PC-9 (cell line): ENCODE data around the gene RNU1-2. TPM values are rescaled to one million over a fixed set of nuclear protein-coding genes. Genes with fewer than 3 reads are reported as not detected.
"Not testable (repeated sequence)": the region's sequence is repeated elsewhere in the genome, so short reads cannot be mapped to it uniquely, and the experiment has no call there.

Source experiments
- BruUV-seq: library from RNA; stranded (reverse); fragments of 400-500 nt; replicated peaks from 2 replicates; lab custom pipeline; 2021; lab: Mats Ljungman, UMichigan
- CTCF ChIA-PET: fragments of 300-600 bp; sonication (Branson Sonifier 250); formaldehyde crosslinking; loops from one replicate; lab custom pipeline; 2022; ENCODE audit warnings: antibody characterized with exemption; lab: Charles Lee
- POLR2A ChIA-PET: fragments of 300-600 bp; sonication (Branson Sonifier 250); formaldehyde crosslinking; loops from one replicate; lab custom pipeline; 2022; ENCODE audit warnings: antibody characterized with exemption; ENCODE audit not compliant: unreplicated experiment; lab: Charles Lee
- DNase-seq, 2 experiments: peaks; one replicate each; pipeline versions ENCODE4 v3.0.0 to v3.0.0-alpha.2; 2015 to 2022; ENCODE audit warnings: mixed read lengths in 1 of 2
- H2AFZ ChIP-seq: fragments of 200-600 bp; sonication (generic); 2 replicates; pipeline ENCODE4 v1.8.1; 2017; ENCODE audit warnings: antibody characterized with exemption
- H3F3A ChIP-seq: fragments of 200-600 bp; sonication (generic); 2 replicates; pipeline ENCODE4 v1.8.1; 2017; ENCODE audit warnings: antibody characterized with exemption, mild to moderate bottlenecking, low read depth; ENCODE audit not compliant: insufficient read depth
- H3K27ac ChIP-seq: fragments of 200-600 bp; sonication (generic); 2 replicates; pipeline ENCODE4 v1.6.1; 2016; ENCODE audit warnings: mixed run types
- H3K27me3 ChIP-seq: fragments of 200-600 bp; sonication (generic); 2 replicates; pipeline ENCODE4 v1.6.1; 2016; ENCODE audit warnings: low read depth, mixed run types; ENCODE audit not compliant: insufficient read depth
- H3K36me3 ChIP-seq: fragments of 200-600 bp; sonication (generic); 2 replicates; pipeline ENCODE4 v1.6.1; 2016; ENCODE audit warnings: low read depth, mixed run types
- H3K4me1 ChIP-seq: fragments of 200-600 bp; sonication (generic); replicated peaks from 2 replicates; pipeline ENCODE4 v1.6.1; 2016; ENCODE audit warnings: mixed run types; ENCODE audit not compliant: insufficient read depth
- H3K4me2 ChIP-seq: fragments of 200-600 bp; sonication (generic); 2 replicates; pipeline ENCODE4 v1.6.1; 2017; ENCODE audit warnings: mixed run types
- H3K4me3 ChIP-seq: fragments of 200-600 bp; sonication (generic); 2 replicates; pipeline ENCODE4 v1.6.1; 2016; ENCODE audit warnings: mixed run types
- H3K79me2 ChIP-seq: fragments of 200-600 bp; sonication (generic); 2 replicates; pipeline ENCODE4 v1.6.1; 2017; ENCODE audit warnings: low read depth, mixed run types
- H3K9me2 ChIP-seq: fragments of 200-600 bp; sonication (generic); 2 replicates; pipeline ENCODE4 v1.8.1; 2017; ENCODE audit warnings: mild to moderate bottlenecking; ENCODE audit not compliant: insufficient read depth
- H3K9me3 ChIP-seq: fragments of 200-600 bp; sonication (generic); 2 replicates; pipeline ENCODE4 v1.8.1; 2016; ENCODE audit warnings: low read depth; ENCODE audit not compliant: insufficient read depth
- H4K20me1 ChIP-seq: fragments of 200-600 bp; sonication (generic); 2 replicates; pipeline ENCODE4 v1.8.1; 2017; ENCODE audit not compliant: insufficient read depth
- EZH2 ChIP-seq: fragments of 200-600 bp; sonication (generic); IDR thresholded peaks from 2 replicates; pipeline ENCODE4 v1.8.0; 2017; ENCODE audit warnings: antibody characterized with exemption, low read depth
- intact Hi-C: fragments of 100-400 bp; cut with micrococcal nuclease; formaldehyde crosslinking; loops from one replicate; pipeline ENCODE4 v1.10.0; 2022; ENCODE audit not compliant: unreplicated experiment
- total RNA-seq: library from RNA; stranded (reverse); gene quantifications from 2 replicates; pipeline ENCODE4 v1.2.3, GENCODE V29; 2021

The RNU1-2 gene
- total RNA-seq, 1 experiment from 2014 or later = 1,333 TPM

- intact Hi-C loops, H3K4me2 ChIP-seq, H3K4me3 ChIP-seq, H3K4me1 ChIP-seq, H3F3A ChIP-seq, H3K9me2 ChIP-seq, H3K27me3 ChIP-seq, H3K36me3 ChIP-seq, DNase-seq, POLR2A ChIA-PET, H3K79me2 ChIP-seq, H2AFZ ChIP-seq, H3K9me3 ChIP-seq, BruUV-seq, H4K20me1 ChIP-seq, H3K27ac ChIP-seq: not testable (repeated sequence)
- CTCF ChIA-PET = interaction anchor here (0.6 kb wide), 1 partner anchor 167 kb away, joined by 3 read pairs; no protein-coding TSS in a partner anchor
Observed at GRCh38 chr1:16874968-16875765, 20.6 kb upstream of the RNU1-2 start.

- H3K4me3 ChIP-seq, H3K9me3 ChIP-seq, BruUV-seq, H2AFZ ChIP-seq, intact Hi-C loops, H3K4me2 ChIP-seq, H3K4me1 ChIP-seq, DNase-seq, H3K27me3 ChIP-seq, CTCF ChIA-PET, H3K79me2 ChIP-seq, H3K27ac ChIP-seq, POLR2A ChIA-PET, H4K20me1 ChIP-seq, H3F3A ChIP-seq, H3K36me3 ChIP-seq, H3K9me2 ChIP-seq: not testable (repeated sequence)
Observed at GRCh38 chr1:16881742-16882141, 14.0 kb upstream of the RNU1-2 start.

GRCh38 chr1:16882986-16883385 lies 12.8 kb upstream of the RNU1-2 start:
- TF ChIP-seq EZH2 = no peak
- intact Hi-C loops = no loop called here
- Histone ChIP-seq H3F3A (no peaks in the 10 kb centered on the region), H3K27me3 (no peaks in the 10 kb centered on the region), H3K27ac (no peak overlapping the region), H3K4me2 (no peak overlapping the region), H3K36me3 (no peaks in the 10 kb centered on the region), H3K9me3 (no peaks in the 10 kb centered on the region), H3K9me2 (no peaks in the 10 kb centered on the region), H2AFZ (no peak overlapping the region), H3K4me3 (no peak overlapping the region), H3K79me2 (no peaks in the 10 kb centered on the region), H4K20me1 (no peaks in the 10 kb centered on the region), H3K4me1 (no peaks in the 10 kb centered on the region)
- ChIA-PET CTCF (no interaction called here), POLR2A (no interaction called here)
- BruUV-seq = no TSS peak
- no peak for DNase-seq

- DNase-seq, H3K4me1 ChIP-seq, H3K27me3 ChIP-seq, H3K9me3 ChIP-seq, H3K4me2 ChIP-seq, H3K9me2 ChIP-seq, H3K4me3 ChIP-seq, H3K79me2 ChIP-seq, intact Hi-C loops, H3F3A ChIP-seq, H3K36me3 ChIP-seq, POLR2A ChIA-PET, H2AFZ ChIP-seq, BruUV-seq, H4K20me1 ChIP-seq, H3K27ac ChIP-seq, CTCF ChIA-PET: not testable (repeated sequence)
Observed at GRCh38 chr1:16884487-16884886, 11.3 kb upstream of the RNU1-2 start.
